Panc1 (cell line): Measurements from ENCODE around the gene CHRNG. TPM values are rescaled to one million over a fixed set of nuclear protein-coding genes. Genes with fewer than 3 reads are reported as not detected.
"Not testable (repeated sequence)": the region's sequence is repeated elsewhere in the genome, so short reads cannot be mapped to it uniquely, and the experiment has no call there.

ENCODE experiments used
- ATAC-seq: fragments of 200-7000 bp; cut with Tn5 transposase; 2 replicates; pipeline ENCODE4 v1.9.1; 2020; ENCODE audit warnings: mild to moderate bottlenecking, moderate library complexity
- BruUV-seq: library from RNA; stranded (reverse); fragments of 400-500 nt; replicated peaks from 2 replicates; lab custom pipeline; 2021; lab: Mats Ljungman, UMichigan
- CTCF ChIA-PET: fragments of 300-600 bp; sonication (Branson Sonifier 250); formaldehyde crosslinking; loops from one replicate; lab custom pipeline; 2022; ENCODE audit warnings: antibody characterized with exemption; lab: Charles Lee
- POLR2A ChIA-PET: fragments of 300-600 bp; sonication (Branson Sonifier 250); formaldehyde crosslinking; loops from one replicate; lab custom pipeline; 2022; ENCODE audit warnings: antibody characterized with exemption; lab: Charles Lee
- DNase-seq: peaks from one replicate; pipeline ENCODE4 v3.0.0-alpha.2; 2010; ENCODE audit warnings: low read depth, low spot score
- H3K27ac ChIP-seq: 2 replicates; pipeline ENCODE4 v1.5.1; 2011; ENCODE audit warnings: mild to moderate bottlenecking, low read length, inconsistent platforms
- H3K27me3 ChIP-seq: fragments of 200-500 bp; sonication (Bioruptor generic); 2 replicates; pipeline ENCODE4 v1.6.0; 2014; ENCODE audit warnings: low read length, inconsistent platforms; ENCODE audit not compliant: control insufficient read depth, insufficient read depth
- H3K36me3 ChIP-seq: fragments of 200-500 bp; sonication (Bioruptor generic); 2 replicates; pipeline ENCODE4 v1.5.1; 2014; ENCODE audit warnings: inconsistent platforms, mild to moderate bottlenecking, low read length, moderate library complexity; ENCODE audit not compliant: control insufficient read depth, insufficient read depth
- H3K4me1 ChIP-seq: 2 replicates; pipeline ENCODE4 v1.5.1; 2011; ENCODE audit warnings: inconsistent platforms, mild to moderate bottlenecking, low read length, moderate library complexity; ENCODE audit not compliant: control insufficient read depth, insufficient read depth
- H3K4me3 ChIP-seq, 2 experiments: 2 replicates each; pipeline ENCODE4 v1.5.1; 2011 to 2012; ENCODE audit warnings: low read depth in 2 of 2, low read length in 2 of 2, mild to moderate bottlenecking in 2 of 2, inconsistent platforms in 1 of 2, moderate library complexity in 1 of 2
- H3K9me3 ChIP-seq: fragments of 200-500 bp; sonication (Bioruptor generic); 2 replicates; pipeline ENCODE4 v1.5.1; 2014; ENCODE audit warnings: low read depth, mild to moderate bottlenecking, inconsistent platforms, low read length, moderate library complexity; ENCODE audit not compliant: control insufficient read depth, insufficient read depth
- CTCF ChIP-seq: fragments of 450-650 bp; IDR thresholded peaks from 2 replicates; pipeline ENCODE4 v1.5.1; 2017; ENCODE audit warnings: mild to moderate bottlenecking
- POLR2AphosphoS5 ChIP-seq: IDR thresholded peaks from 2 replicates; pipeline ENCODE4 v1.6.1; 2012; ENCODE audit warnings: mild to moderate bottlenecking, low read depth, low read length, moderate library complexity
- REST ChIP-seq, 2 experiments: IDR thresholded peaks; 2 replicates each; pipeline ENCODE4 v1.6.1; 2011 to 2012; ENCODE audit warnings: low read depth in 2 of 2, control low read depth in 1 of 2, low read length in 1 of 2, mild to moderate bottlenecking in 1 of 2, moderate library complexity in 1 of 2; ENCODE audit not compliant: insufficient read depth in 1 of 2
- SIN3A ChIP-seq: IDR thresholded peaks from 2 replicates; pipeline ENCODE4 v1.6.1; 2012; ENCODE audit warnings: low read depth, mild to moderate bottlenecking, low read length, moderate library complexity, borderline replicate concordance; ENCODE audit not compliant: insufficient read depth
- TCF7L2 ChIP-seq: IDR thresholded peaks from 2 replicates; pipeline ENCODE4 v1.6.1; 2011; ENCODE audit warnings: mild to moderate bottlenecking, low read depth, low read length, inconsistent platforms
- in situ Hi-C: cut with HindIII; loops from 2 replicates; pipeline ENCODE4 v1.10.0; 2016; ENCODE audit warnings: low sequenced_read_pairs, low pct_unique_long_range_greater_than_20kb
- intact Hi-C: fragments of 100-400 bp; cut with micrococcal nuclease; formaldehyde crosslinking; loops from one replicate; pipeline ENCODE4 v1.10.0; 2022; ENCODE audit not compliant: unreplicated experiment
- total RNA-seq: library from RNA; stranded (reverse); gene quantifications from one replicate; pipeline ENCODE4 v1.2.1, GENCODE V29; 2021; ENCODE audit not compliant: unreplicated experiment

The CHRNG gene
- total RNA-seq, 1 experiment from 2014 or later = not detected

- CTCF ChIA-PET = no interaction called here
- peak; percentile 15 for DNase-seq
- TF ChIP-seq TCF7L2 (no peak), CTCF (no peak), POLR2AphosphoS5 (no peak), REST (IDR thresholded peaks at IDR 0.05; ENCODE audit: insufficient read depth in 1 of 2, low read depth in 2 of 2, low read length in 1 of 2) (no peak), SIN3A (no peak)
- Histone ChIP-seq H3K4me3 (no peak overlapping the region), H3K27me3 (no peaks in the 10 kb centered on the region), H3K9me3 (no peaks in the 10 kb centered on the region), H3K27ac (no peak overlapping the region), H3K36me3 (peaks cover 32% of the 10 kb centered on the region), H3K4me1 (no peaks in the 10 kb centered on the region)
- intact Hi-C loops (no loop called here), in situ Hi-C loops (no loop called here)
- ATAC-seq = peak; percentile 63
- no TSS peak for BruUV-seq
- POLR2A ChIA-PET = no interaction called here
Measured at GRCh38 chr2:232568161-232568560, 28.7 kb downstream of the CHRNG start.

GRCh38 chr2:232569541-232569940 lies 30.0 kb downstream of the CHRNG start:
- Histone ChIP-seq H3K36me3 (peaks cover 27% of the 10 kb centered on the region), H3K27me3 (no peaks in the 10 kb centered on the region), H3K4me3 (no peak overlapping the region), H3K27ac (no peak overlapping the region), H3K9me3 (no peaks in the 10 kb centered on the region), H3K4me1 (no peaks in the 10 kb centered on the region)
- intact Hi-C loops = no loop called here
- CTCF ChIA-PET = no interaction called here
- no peak for DNase-seq
- TF ChIP-seq CTCF (no peak), REST (IDR thresholded peaks at IDR 0.05; ENCODE audit: insufficient read depth in 1 of 2, low read depth in 2 of 2, low read length in 1 of 2) (no peak), SIN3A (no peak), TCF7L2 (no peak), POLR2AphosphoS5 (no peak)
- no TSS peak for BruUV-seq
- POLR2A ChIA-PET = no interaction called here
- in situ Hi-C loops = no loop called here
- ATAC-seq = no peak

- H3K27me3 ChIP-seq, H3K27ac ChIP-seq, POLR2A ChIA-PET, CTCF ChIA-PET, H3K9me3 ChIP-seq, BruUV-seq, DNase-seq, ATAC-seq, H3K4me1 ChIP-seq, in situ Hi-C loops, H3K4me3 ChIP-seq, intact Hi-C loops: not testable (repeated sequence)
- H3K36me3 ChIP-seq = peaks cover 27% of the 10 kb centered on the region
Measured at GRCh38 chr2:232570481-232570880, 31.0 kb downstream of the CHRNG start.
